ENCODE results near the gene NCOA1.

NCOA1 gene

GRCh38 chr2:24816884-24817283 is 325.8 kb downstream of the NCOA1 start:
- no peak for DNase-seq (ENCODE audit: low read depth in 1 of 2, low spot score in 1 of 2)

GRCh38 chr2:24818721-24819167 is 327.7 kb downstream of the NCOA1 start:
- no peak for DNase-seq (ENCODE audit: low read depth in 1 of 2, low spot score in 1 of 2)

- DNase-seq (ENCODE audit: low read depth in 1 of 2, low spot score in 1 of 2) = no peak
Measured at GRCh38 chr2:24819442-24820174, 328.6 kb downstream of the NCOA1 start.

- no peak for DNase-seq (ENCODE audit: low read depth in 1 of 2, low spot score in 1 of 2)
Measured at GRCh38 chr2:24820175-24820513, 329.1 kb downstream of the NCOA1 start.
